ENCODE measurements around the gene SFMBT2. TPM values are rescaled to one million over a fixed set of nuclear protein-coding genes. Genes with fewer than 3 reads are reported as not detected.
"Not testable (repeated sequence)": the region's sequence is repeated elsewhere in the genome, so short reads cannot be mapped to it uniquely, and the experiment has no call there.

SFMBT2 gene
- total RNA-seq, 6 experiments from 2014 or later: 1.4 to 3.4 (median 1.8) TPM

DNA sequence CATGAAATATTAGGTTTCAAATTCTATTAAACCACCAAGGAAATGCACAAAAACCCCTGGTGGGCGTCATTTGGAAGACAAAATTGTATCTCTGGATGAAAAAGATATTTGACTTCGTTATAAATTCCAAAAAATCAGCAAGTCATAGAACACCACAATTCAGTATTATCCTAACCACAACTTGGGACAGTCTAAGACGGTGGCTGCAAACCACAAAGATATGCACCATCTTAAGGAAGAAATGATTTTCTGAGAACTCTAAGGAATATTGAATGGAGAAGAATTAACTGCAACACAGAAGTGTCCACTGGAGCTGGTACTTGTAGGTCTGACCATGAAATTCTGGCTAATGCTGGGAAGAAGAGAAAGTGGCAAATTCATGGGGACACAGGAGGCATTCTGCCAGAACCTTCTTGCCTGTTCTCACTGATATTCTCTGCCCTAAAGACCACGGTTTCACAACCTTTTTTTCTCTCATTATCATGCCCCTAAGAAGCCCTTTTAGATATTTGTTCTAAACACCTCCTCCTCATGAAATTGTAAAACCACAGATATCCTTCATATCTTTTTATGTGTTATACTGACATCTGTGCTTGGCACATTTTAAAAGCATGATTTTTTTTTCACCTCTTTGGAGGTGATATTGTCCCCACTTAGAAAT, 92.9 kb downstream of the SFMBT2 start:
- WGBS (ENCODE audit: insufficient coverage, low coverage, low lambda C conversion rate, missing lambda C conversion rate): 29% methylated on average over 4 of the region's 4 CpGs
- intact Hi-C loops (cut with DNase I): no loop called here
- TF ChIP-seq, protein P1, sequence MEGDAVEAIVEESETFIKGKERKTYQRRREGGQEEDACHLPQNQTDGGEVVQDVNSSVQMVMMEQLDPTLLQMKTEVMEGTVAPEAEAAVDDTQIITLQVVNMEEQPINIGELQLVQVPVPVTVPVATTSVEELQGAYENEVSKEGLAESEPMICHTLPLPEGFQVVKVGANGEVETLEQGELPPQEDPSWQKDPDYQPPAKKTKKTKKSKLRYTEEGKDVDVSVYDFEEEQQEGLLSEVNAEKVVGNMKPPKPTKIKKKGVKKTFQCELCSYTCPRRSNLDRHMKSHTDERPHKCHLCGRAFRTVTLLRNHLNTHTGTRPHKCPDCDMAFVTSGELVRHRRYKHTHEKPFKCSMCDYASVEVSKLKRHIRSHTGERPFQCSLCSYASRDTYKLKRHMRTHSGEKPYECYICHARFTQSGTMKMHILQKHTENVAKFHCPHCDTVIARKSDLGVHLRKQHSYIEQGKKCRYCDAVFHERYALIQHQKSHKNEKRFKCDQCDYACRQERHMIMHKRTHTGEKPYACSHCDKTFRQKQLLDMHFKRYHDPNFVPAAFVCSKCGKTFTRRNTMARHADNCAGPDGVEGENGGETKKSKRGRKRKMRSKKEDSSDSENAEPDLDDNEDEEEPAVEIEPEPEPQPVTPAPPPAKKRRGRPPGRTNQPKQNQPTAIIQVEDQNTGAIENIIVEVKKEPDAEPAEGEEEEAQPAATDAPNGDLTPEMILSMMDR (IDR thresholded peaks at IDR 0.05): no peak
- no peak for TF ChIP-seq POLR2A (IDR thresholded peaks at IDR 0.05)
- Histone ChIP-seq H3K4me1 (no peaks in the 10 kb centered on the region), H3K9me3 (no peaks in the 10 kb centered on the region), H3K27ac (no peak overlapping the region), H3K27me3 (no peaks in the 10 kb centered on the region), H3K36me3 (no peaks in the 10 kb centered on the region), H3K4me3 (no peak overlapping the region)
- peak in 1 of 4 donors; percentile 12 for ATAC-seq
- no peak for DNase-seq

DNA sequence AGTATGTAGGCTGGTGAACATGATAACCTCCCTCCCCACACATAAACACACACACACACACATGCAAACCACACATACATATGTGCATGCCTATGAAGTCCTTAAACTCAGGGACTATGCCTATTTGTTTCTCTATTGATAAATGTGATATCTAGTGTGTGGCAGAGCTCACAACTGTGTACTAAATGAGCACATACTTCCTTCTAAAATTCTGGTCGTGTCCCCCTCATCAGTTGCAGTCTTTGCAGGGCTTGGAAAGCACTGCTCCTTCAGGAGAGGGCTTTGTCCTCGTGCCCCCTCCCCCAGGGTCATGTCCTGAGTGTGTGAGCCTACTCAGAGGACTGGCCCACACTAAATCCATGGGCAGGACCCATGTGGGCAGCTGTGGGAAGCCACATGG, 94.0 kb downstream of the SFMBT2 start:
- Histone ChIP-seq H3K27me3 (no peaks in the 10 kb centered on the region), H3K4me1 (no peaks in the 10 kb centered on the region), H3K9me3 (no peaks in the 10 kb centered on the region), H3K36me3 (no peaks in the 10 kb centered on the region), H3K27ac (no peak overlapping the region), H3K4me3 (no peak overlapping the region)
- TF ChIP-seq, protein P1 (IDR thresholded peaks at IDR 0.05): no peak
- TF ChIP-seq POLR2A (IDR thresholded peaks at IDR 0.05): no peak
- ATAC-seq: no peak
- intact Hi-C loops (cut with DNase I): no loop called here
- no peak for DNase-seq
- 65% methylated on average over 2 of the region's 2 CpGs for WGBS (ENCODE audit: insufficient coverage, low coverage, low lambda C conversion rate, missing lambda C conversion rate)

DNA sequence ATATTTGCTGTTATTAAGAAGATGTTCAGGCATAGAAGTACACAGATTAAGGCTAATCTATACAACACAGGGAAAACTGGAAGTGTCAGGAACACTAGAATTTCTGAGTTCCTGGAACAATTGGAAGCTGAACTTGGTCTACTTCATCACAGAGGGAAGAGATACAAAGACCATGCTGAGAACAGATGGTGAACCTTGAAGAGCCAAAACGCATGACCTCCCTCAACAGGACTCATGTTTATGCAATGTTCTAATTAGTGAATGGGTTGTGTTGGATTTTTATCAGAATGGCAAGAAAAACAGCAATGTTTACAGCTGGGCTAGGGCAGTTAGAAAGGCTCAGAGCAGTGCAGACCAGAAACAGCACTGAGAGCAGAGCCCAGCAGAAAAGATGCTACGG, 94.9 kb downstream of the SFMBT2 start:
- DNase-seq: no peak
- no peaks in the 10 kb centered on the region for H3K4me1 ChIP-seq
- ATAC-seq: no peak
- 40% methylated on average over 1 of the region's 2 CpGs for WGBS (ENCODE audit: insufficient coverage, low coverage, low lambda C conversion rate, missing lambda C conversion rate)
- intact Hi-C loops (cut with DNase I): no loop called here
- no peaks in the 10 kb centered on the region for H3K9me3 ChIP-seq
- H3K27ac ChIP-seq: no peak overlapping the region
- TF ChIP-seq, protein P1 (IDR thresholded peaks at IDR 0.05): no peak
- no peak for TF ChIP-seq POLR2A (IDR thresholded peaks at IDR 0.05)
- H3K27me3 ChIP-seq: no peaks in the 10 kb centered on the region
- no peaks in the 10 kb centered on the region for H3K36me3 ChIP-seq
- no peak overlapping the region for H3K4me3 ChIP-seq

DNA sequence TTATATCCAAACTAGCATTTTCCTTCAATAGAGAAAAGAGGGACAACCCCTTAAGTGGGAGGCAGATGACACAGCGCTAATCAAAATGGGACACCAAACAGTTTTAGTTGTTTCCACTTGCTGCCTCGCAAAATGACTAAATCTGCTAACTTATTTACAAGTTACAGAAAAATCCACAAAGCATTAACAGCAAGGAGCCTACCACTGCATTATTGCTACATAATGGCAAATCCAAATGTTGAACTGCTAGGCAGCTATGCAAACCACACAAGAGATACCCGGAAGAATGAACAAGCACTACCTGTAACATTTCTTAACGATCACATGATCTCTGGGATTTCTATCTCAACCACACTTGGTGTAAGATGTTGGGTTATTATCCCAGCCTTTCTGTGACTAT, 96.7 kb downstream of the SFMBT2 start:
- H3K36me3 ChIP-seq: no peaks in the 10 kb centered on the region
- DNase-seq (no peak), ATAC-seq (no peak)
- no peak for TF ChIP-seq POLR2A (IDR thresholded peaks at IDR 0.05)
- TF ChIP-seq, protein P1 (IDR thresholded peaks at IDR 0.05): no peak
- no peak overlapping the region for H3K27ac ChIP-seq
- intact Hi-C loops (cut with DNase I): no loop called here
- H3K4me1 ChIP-seq: no peaks in the 10 kb centered on the region
- no peaks in the 10 kb centered on the region for H3K9me3 ChIP-seq
- H3K27me3 ChIP-seq: no peaks in the 10 kb centered on the region
- no peak overlapping the region for H3K4me3 ChIP-seq
- WGBS (ENCODE audit: insufficient coverage, low coverage, low lambda C conversion rate, missing lambda C conversion rate): 78% methylated on average over 4 of the region's 4 CpGs

DNA sequence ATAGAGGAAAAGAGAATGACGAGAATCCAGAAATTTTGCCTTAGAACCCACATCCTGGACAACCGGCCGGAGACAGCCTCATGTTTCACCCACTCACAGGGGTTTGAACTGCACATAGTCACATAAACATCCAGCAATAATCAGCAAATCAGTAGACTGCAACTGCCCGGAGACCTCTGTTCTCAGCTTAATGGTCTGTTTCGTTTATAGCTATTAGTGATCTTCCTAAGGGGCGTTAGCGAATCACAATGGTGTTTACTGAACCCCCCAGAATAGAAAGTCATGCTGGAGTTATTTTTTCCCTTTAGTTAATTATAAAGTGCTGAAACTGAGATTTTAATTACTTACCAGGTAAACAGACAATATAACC, 98.4 kb downstream of the SFMBT2 start:
- intact Hi-C loops (cut with DNase I): no loop called here
- Histone ChIP-seq H3K4me1 (no peaks in the 10 kb centered on the region), H3K9me3 (no peaks in the 10 kb centered on the region), H3K27ac (no peak overlapping the region), H3K27me3 (no peaks in the 10 kb centered on the region), H3K36me3 (no peaks in the 10 kb centered on the region), H3K4me3 (no peak overlapping the region)
- TF ChIP-seq POLR2A (IDR thresholded peaks at IDR 0.05): no peak
- TF ChIP-seq, protein P1 (IDR thresholded peaks at IDR 0.05): no peak
- no peak for ATAC-seq
- DNase-seq: no peak
- WGBS (ENCODE audit: insufficient coverage, low coverage, low lambda C conversion rate, missing lambda C conversion rate): 76% methylated on average over 6 of the region's 7 CpGs

DNA sequence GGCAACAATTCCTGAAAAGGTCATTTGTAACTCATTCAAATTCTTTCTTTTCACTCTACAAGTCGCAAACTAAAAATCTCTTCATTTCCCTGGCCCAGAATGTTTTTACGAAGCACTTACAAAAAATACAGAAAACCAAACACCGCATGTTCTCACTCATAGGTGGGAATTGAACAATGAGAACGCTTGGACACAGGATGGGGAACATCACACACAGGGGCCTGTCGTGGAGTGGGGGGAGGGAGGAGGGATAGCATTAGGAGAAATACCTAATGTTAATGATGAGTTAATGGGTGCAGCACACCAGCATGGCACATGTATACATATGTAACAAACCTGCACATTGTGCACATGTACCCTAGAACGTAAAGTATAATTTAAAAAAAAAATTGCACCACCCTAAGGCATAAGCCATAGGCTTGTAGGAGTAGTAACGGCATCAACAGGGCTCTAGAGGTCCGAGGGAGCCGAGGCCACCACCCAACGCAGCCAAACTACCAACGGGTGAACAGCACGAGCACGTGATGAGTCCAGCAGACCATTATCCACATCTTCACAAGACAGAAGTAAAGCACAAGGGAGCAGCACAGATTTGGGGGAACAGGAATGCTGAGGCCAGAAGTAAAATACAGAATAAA, 98.9 kb downstream of the SFMBT2 start:
- H3K36me3 ChIP-seq; H3K9me3 ChIP-seq; intact Hi-C loops (cut with DNase I): not testable (repeated sequence)

More for the DNA sequence above, 98.9 kb downstream of the SFMBT2 start:
- WGBS (ENCODE audit: insufficient coverage, low coverage, low lambda C conversion rate, missing lambda C conversion rate): 76% methylated on average over 12 of the region's 13 CpGs
- DNase-seq, H3K4me1 ChIP-seq, H3K27me3 ChIP-seq, H3K27ac ChIP-seq, H3K4me3 ChIP-seq, ATAC-seq: not testable (repeated sequence)

All from right lobe of liver (tissue), 6 donors.